ENCODE results near the gene MAPKAPK5.

The MAPKAPK5 gene

GRCh38 chr12:111838353-111838752 is 3.7 kb upstream of the MAPKAPK5 start:
- peaks cover 0 to 13% (median 10%) of the 10 kb centered on the region in 3 donors for H3K36me3 ChIP-seq
- intact Hi-C loops (cut with DNase I; ENCODE audit: low total_unique reads): no loop called here
- H3K27ac ChIP-seq: no peak overlapping the region
- H3K27me3 ChIP-seq: no peaks in the 10 kb centered on the region
- no peak for TF ChIP-seq CTCF (IDR thresholded peaks at IDR 0.05)
- H3K4me1 ChIP-seq: peaks cover 0 to 23% (median 19%) of the 10 kb centered on the region in 4 donors
- H3K9me3 ChIP-seq: no peaks in the 10 kb centered on the region
- DNase-seq: no peak
- H3K4me3 ChIP-seq: no peak overlapping the region

DNA sequence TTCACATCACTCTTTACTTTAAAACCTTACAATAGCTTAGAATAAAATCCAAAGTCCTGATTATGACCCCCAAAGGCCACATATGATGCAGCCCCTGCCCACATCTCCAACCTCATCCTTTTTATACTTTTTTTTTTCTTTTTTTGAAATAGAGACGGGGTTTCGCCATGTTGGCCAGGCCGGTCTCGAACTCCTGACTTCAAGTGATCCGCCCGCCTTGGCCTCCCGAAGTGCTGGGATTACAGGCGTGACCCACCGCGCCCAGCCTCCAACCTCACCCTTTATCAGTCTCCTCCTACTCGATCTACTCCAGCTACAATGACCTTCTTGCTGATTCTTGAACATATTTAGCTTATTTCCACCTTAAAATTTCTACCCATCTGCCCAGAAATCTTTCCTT is 1.2 kb upstream of the MAPKAPK5 start:
- intact Hi-C loops (cut with DNase I; ENCODE audit: low total_unique reads): loop anchor here (5.0 kb wide), 1 partner anchor 171 kb away; the partner anchor contains the start of genes ERP29 and TMEM116
- peaks cover 0 to 47% (median 42%) of the 10 kb centered on the region in 4 donors for H3K4me1 ChIP-seq
- H3K9me3 ChIP-seq: no peaks in the 10 kb centered on the region
- H3K27me3 ChIP-seq: no peaks in the 10 kb centered on the region
- TF ChIP-seq CTCF (IDR thresholded peaks at IDR 0.05): no peak
- H3K4me3 ChIP-seq: peak overlapping the region; percentile 83 to 100
- H3K36me3 ChIP-seq: peaks cover 0 to 13% (median 10%) of the 10 kb centered on the region in 3 donors
- DNase-seq: no peak
- peak overlapping the region; percentile 85 to 96 for H3K27ac ChIP-seq

DNA sequence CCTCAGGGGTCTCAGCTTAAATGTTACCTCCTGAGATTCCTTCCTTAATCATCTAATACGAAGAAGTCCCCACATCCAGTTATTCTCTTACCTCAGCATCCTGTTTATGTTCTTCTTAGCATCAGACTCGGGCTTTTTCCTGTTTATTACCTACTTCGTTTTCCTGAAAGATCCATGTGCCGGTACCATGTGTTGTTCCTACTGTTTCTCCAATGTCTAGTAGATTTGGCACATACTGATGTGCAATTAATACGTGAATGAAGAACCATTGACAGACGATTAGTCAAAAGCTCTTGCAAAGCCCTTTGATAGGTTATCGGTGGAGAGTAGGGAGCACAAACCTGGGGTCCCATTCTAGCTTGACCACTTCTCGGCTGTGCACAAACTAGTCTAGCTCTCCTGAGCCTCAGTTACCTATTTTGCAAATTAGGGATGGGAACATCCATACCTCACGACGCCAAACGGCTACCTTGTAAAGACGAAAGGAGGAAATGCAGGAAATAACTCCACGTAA is 735 bp upstream of the MAPKAPK5 start:
- no peak for TF ChIP-seq CTCF (IDR thresholded peaks at IDR 0.05)
- Histone ChIP-seq H3K9me3 (no peaks in the 10 kb centered on the region), H3K36me3 (peaks cover 0 to 13% (median 10%) of the 10 kb centered on the region in 3 donors), H3K27me3 (no peaks in the 10 kb centered on the region), H3K4me3 (peak overlapping the region; percentile 83 to 100), H3K4me1 (peaks cover 0 to 47% (median 42%) of the 10 kb centered on the region in 4 donors), H3K27ac (peak overlapping the region; percentile 85 to 96)
- intact Hi-C loops (cut with DNase I; ENCODE audit: low total_unique reads): loop anchor here (5.0 kb wide), 1 partner anchor 171 kb away; the partner anchor contains the start of genes ERP29 and TMEM116
- DNase-seq: no peak

- intact Hi-C loops (cut with DNase I; ENCODE audit: low total_unique reads): loop anchor here (5.0 kb wide), 1 partner anchor 170 kb away; the partner anchor contains the start of genes ERP29 and TMEM116
- no peaks in the 10 kb centered on the region for H3K27me3 ChIP-seq
- DNase-seq: no peak
- H3K27ac ChIP-seq: peak overlapping the region; percentile 85 to 96
- no peak for TF ChIP-seq CTCF (IDR thresholded peaks at IDR 0.05)
- no peaks in the 10 kb centered on the region for H3K9me3 ChIP-seq
- peaks cover 0 to 47% (median 42%) of the 10 kb centered on the region in 4 donors for H3K4me1 ChIP-seq
- H3K4me3 ChIP-seq: peak overlapping the region; percentile 83 to 100
- H3K36me3 ChIP-seq: peaks cover 0 to 13% (median 10%) of the 10 kb centered on the region in 3 donors
Observed at GRCh38 chr12:111842556-111843396, 748 bp downstream of the MAPKAPK5 start.

GRCh38 chr12:111846016-111846415 is 4.0 kb downstream of the MAPKAPK5 start:
- Histone ChIP-seq H3K27ac (no peak overlapping the region), H3K36me3 (peaks cover 0 to 13% (median 11%) of the 10 kb centered on the region in 3 donors), H3K27me3 (no peaks in the 10 kb centered on the region), H3K9me3 (no peaks in the 10 kb centered on the region), H3K4me1 (peaks cover 0 to 35% (median 32%) of the 10 kb centered on the region in 4 donors), H3K4me3 (no peak overlapping the region)
- no peak for TF ChIP-seq CTCF (IDR thresholded peaks at IDR 0.05)
- DNase-seq: no peak
- intact Hi-C loops (cut with DNase I; ENCODE audit: low total_unique reads): no loop called here

All from tibial artery (tissue), 4 donors.